ENCODE measurements around the gene PERM1.
"Not testable (repeated sequence)": the region's sequence is repeated elsewhere in the genome, so short reads cannot be mapped to it uniquely, and the experiment has no call there.

DNA sequence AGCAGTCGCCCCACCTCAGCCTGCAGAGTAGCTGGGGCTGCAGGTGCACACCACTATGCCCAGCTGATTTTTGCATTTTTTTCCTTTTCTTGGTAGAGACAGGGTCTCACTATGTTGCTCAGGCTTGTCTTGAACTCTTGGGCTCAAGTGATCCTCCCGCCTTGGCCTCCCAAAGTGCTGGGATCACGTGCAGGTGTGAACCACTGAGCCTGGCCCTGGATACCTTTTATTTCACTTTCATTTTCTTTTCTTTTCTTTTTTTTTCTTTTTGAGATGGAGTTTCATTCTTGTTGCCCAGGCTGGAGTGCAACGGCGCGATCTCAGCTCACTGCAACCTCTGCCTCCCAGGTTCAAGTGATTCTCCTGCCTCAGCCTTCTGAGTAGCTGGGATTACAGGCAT, 9.4 kb upstream of the PERM1 start:
- TF ChIP-seq POLR2A (conservative IDR thresholded peaks at IDR 0.05); MED1 (CRISPR knock-in tag; IDR thresholded peaks at IDR 0.05; ENCODE audit: borderline replicate concordance); SREBF2 (CRISPR knock-in tag; IDR thresholded peaks at IDR 0.05); TEAD4 (IDR thresholded peaks at IDR 0.05; ENCODE audit: low read length); TEAD4 (CRISPR knock-in tag; IDR thresholded peaks at IDR 0.05; ENCODE audit: borderline replicate concordance); SMC3 (conservative IDR thresholded peaks at IDR 0.05; ENCODE audit: insufficient read depth, low read depth, low read length); TAF15 (IDR thresholded peaks at IDR 0.05; ENCODE audit: low read depth, low read length): not testable (repeated sequence)
- TF ChIP-seq, protein P1, sequence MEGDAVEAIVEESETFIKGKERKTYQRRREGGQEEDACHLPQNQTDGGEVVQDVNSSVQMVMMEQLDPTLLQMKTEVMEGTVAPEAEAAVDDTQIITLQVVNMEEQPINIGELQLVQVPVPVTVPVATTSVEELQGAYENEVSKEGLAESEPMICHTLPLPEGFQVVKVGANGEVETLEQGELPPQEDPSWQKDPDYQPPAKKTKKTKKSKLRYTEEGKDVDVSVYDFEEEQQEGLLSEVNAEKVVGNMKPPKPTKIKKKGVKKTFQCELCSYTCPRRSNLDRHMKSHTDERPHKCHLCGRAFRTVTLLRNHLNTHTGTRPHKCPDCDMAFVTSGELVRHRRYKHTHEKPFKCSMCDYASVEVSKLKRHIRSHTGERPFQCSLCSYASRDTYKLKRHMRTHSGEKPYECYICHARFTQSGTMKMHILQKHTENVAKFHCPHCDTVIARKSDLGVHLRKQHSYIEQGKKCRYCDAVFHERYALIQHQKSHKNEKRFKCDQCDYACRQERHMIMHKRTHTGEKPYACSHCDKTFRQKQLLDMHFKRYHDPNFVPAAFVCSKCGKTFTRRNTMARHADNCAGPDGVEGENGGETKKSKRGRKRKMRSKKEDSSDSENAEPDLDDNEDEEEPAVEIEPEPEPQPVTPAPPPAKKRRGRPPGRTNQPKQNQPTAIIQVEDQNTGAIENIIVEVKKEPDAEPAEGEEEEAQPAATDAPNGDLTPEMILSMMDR (IDR thresholded peaks at IDR 0.05 in 2 of 3, conservative IDR thresholded peaks at IDR 0.05 in 1 of 3; ENCODE audit: insufficient read depth in 2 of 3, low read depth in 1 of 3, low read length in 3 of 3) = not testable (repeated sequence)
- TF ChIP-seq, protein P2, sequence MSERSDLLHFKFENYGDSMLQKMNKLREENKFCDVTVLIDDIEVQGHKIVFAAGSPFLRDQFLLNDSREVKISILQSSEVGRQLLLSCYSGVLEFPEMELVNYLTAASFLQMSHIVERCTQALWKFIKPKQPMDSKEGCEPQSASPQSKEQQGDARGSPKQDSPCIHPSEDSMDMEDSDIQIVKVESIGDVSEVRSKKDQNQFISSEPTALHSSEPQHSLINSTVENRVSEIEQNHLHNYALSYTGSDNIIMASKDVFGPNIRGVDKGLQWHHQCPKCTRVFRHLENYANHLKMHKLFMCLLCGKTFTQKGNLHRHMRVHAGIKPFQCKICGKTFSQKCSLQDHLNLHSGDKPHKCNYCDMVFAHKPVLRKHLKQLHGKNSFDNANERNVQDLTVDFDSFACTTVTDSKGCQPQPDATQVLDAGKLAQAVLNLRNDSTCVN (CRISPR knock-in tag; IDR thresholded peaks at IDR 0.05) = not testable (repeated sequence)

Measured in K562 (cell line).